Activated naive CD4-positive, alpha-beta T cell treated with anti-CD3 and anti-CD28 coated beads for 36 hours (primary cell): ENCODE results near the gene BDKRB2. TPM values are rescaled to one million over a fixed set of nuclear protein-coding genes. Genes with fewer than 3 reads are reported as not detected.

Source experiments
- CTCF ChIA-PET: fragments of 350-600 bp; sonication (Branson Sonifier 250); formaldehyde crosslinking; loops from one replicate; lab custom pipeline; 2021; ENCODE audit warnings: antibody characterized with exemption; lab: Charles Lee
- DNase-seq: peaks from one replicate; pipeline ENCODE4 v3.0.0-alpha.2; 2020
- H3K27ac Mint-ChIP-seq: one replicate; pipeline ENCODE4 v1.8.0; 2021; ENCODE audit warnings: mild to moderate bottlenecking, mixed read lengths
- H3K27me3 Mint-ChIP-seq: one replicate; pipeline ENCODE4 v1.8.0; 2021; ENCODE audit warnings: low read depth, mixed read lengths
- H3K36me3 Mint-ChIP-seq: one replicate; pipeline ENCODE4 v1.8.0; 2021; ENCODE audit warnings: low read depth, mixed read lengths
- H3K4me1 Mint-ChIP-seq: one replicate; pipeline ENCODE4 v1.8.0; 2021; ENCODE audit warnings: low read depth, mixed read lengths
- H3K4me3 Mint-ChIP-seq: one replicate; pipeline ENCODE4 v1.8.0; 2021; ENCODE audit warnings: mild to moderate bottlenecking, moderate library complexity, mixed read lengths
- H3K9me3 Mint-ChIP-seq: one replicate; pipeline ENCODE4 v1.8.0; 2021; ENCODE audit warnings: mixed read lengths
- intact Hi-C: fragments of 100-400 bp; cut with micrococcal nuclease; formaldehyde crosslinking; loops from one replicate; pipeline ENCODE4 v1.15.1; 2023
- total RNA-seq, 2 experiments: library from RNA; stranded (reverse); gene quantifications; one replicate each; pipeline ENCODE4 v1.2.3, GENCODE V29; 2021

BDKRB2 gene
- total RNA-seq, 2 experiments from 2014 or later, result 0.10 TPM

DNA sequence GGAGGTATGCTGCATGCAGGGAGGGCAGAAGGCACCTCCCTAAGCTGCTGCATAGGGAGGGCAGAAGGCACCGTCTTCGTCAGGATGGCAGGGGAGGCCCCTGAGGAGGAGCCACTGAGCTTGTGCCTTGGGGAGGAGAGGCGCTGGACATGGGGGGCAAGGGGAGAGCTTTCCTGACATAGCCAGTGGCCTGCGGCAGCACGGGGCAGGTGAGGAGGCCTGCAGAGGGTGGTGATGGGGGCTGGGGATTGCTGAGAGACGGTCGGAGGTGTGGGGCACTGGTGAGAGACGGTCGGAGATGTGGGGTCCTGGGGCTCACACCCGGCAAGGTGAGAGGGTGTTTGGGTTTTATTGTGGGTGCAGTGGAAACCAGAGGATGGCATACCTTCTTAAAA lies 10.4 kb upstream of the BDKRB2 start:
- no peaks in the 10 kb centered on the region for H3K27me3 Mint-ChIP-seq
- no peak overlapping the region for H3K4me3 Mint-ChIP-seq
- CTCF ChIA-PET, result interaction anchor here (0.6 to 1.3 kb wide), 2 partner anchors 93 to 1310 kb away, joined by 4 read pairs; no protein-coding TSS in a partner anchor
- peaks cover 25% of the 10 kb centered on the region for H3K4me1 Mint-ChIP-seq
- no peaks in the 10 kb centered on the region for H3K36me3 Mint-ChIP-seq
- DNase-seq, result no peak
- H3K9me3 Mint-ChIP-seq, result peaks cover 11% of the 10 kb centered on the region
- intact Hi-C loops, result no loop called here
- H3K27ac Mint-ChIP-seq, result no peak overlapping the region

DNA sequence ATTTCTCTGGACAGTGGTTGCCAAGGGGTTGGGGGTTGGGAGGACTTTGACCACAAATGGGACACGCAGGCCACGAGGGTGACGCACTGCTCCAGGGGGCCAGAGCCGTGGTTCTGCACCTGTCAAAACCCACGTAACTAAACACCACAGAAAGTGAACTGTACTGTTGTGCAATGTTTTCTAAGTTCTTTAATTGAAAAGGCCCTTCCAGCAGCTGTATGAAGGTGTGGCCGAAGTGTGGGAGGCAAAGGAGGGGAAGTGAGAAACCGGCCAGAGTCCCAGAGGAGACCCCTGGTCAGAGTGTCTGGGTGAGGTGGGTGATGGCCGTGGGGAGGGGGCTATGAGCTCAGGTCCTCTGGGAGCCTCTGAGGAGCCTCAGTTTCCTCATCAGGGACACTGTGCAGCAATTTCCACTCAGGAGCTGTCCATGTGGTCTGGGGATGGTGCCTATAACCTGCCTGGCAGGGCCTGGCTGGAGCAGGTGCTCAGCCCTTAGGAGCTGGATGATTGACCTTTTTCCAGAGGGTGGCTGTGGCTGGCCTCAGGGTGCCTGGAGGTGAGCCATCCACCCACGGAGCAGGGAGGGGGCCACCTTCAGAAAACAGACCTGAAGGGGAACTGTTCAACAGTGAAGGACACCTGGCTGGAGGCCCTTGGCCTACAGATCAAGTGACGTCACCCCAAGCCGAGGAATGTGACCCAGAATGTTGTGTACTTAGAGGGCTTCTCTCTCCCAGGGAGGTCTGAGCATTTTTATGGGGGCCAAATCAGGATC lies 9.8 kb upstream of the BDKRB2 start:
- H3K27ac Mint-ChIP-seq, result no peak overlapping the region
- no peak overlapping the region for H3K4me3 Mint-ChIP-seq
- CTCF ChIA-PET, result interaction anchor here (0.6 to 1.3 kb wide), 2 partner anchors 94 to 1310 kb away, joined by 4 read pairs; no protein-coding TSS in a partner anchor
- no peaks in the 10 kb centered on the region for H3K36me3 Mint-ChIP-seq
- H3K27me3 Mint-ChIP-seq, result no peaks in the 10 kb centered on the region
- peaks cover 11% of the 10 kb centered on the region for H3K9me3 Mint-ChIP-seq
- intact Hi-C loops, result no loop called here
- no peak for DNase-seq
- H3K4me1 Mint-ChIP-seq, result peaks cover 29% of the 10 kb centered on the region

DNA sequence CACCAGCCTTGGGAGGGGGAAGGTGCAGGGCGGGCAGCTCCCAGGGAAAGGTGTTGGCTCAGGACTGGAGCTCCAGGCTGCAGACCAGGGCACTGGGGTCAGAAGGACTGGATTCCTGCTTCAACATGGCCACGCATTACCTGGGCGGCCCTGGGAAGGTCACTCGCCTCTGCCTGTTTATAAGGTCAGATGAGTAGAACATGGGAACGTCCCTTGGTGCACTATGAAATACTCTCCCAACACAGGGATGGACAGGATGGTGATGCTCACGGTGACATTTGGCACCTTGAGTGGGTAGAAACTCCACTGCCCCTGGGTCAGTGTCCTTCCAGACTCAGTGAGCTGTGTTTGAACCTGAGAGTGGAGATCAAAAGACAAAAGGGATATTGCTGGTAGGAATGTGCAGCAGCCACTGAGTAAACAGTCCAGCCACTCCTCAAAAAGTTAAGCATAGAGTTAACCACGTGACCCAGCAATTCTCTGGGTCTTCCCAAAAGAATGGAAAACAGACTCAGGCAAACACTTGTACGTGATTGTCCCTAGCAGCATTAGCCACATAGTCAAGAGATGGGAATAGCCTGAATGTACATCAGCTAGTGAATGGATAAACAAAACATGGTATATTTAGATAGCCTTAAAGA lies 9.1 kb upstream of the BDKRB2 start:
- CTCF ChIA-PET, result interaction anchor here (1.3 kb wide), 1 partner anchor 95 kb away, joined by 4 read pairs; no protein-coding TSS in a partner anchor
- intact Hi-C loops, result no loop called here
- H3K27me3 Mint-ChIP-seq, result no peaks in the 10 kb centered on the region
- no peak overlapping the region for H3K4me3 Mint-ChIP-seq
- H3K9me3 Mint-ChIP-seq, result peaks cover 11% of the 10 kb centered on the region
- DNase-seq, result no peak
- no peak overlapping the region for H3K27ac Mint-ChIP-seq
- H3K36me3 Mint-ChIP-seq, result no peaks in the 10 kb centered on the region
- H3K4me1 Mint-ChIP-seq, result peaks cover 29% of the 10 kb centered on the region

DNA sequence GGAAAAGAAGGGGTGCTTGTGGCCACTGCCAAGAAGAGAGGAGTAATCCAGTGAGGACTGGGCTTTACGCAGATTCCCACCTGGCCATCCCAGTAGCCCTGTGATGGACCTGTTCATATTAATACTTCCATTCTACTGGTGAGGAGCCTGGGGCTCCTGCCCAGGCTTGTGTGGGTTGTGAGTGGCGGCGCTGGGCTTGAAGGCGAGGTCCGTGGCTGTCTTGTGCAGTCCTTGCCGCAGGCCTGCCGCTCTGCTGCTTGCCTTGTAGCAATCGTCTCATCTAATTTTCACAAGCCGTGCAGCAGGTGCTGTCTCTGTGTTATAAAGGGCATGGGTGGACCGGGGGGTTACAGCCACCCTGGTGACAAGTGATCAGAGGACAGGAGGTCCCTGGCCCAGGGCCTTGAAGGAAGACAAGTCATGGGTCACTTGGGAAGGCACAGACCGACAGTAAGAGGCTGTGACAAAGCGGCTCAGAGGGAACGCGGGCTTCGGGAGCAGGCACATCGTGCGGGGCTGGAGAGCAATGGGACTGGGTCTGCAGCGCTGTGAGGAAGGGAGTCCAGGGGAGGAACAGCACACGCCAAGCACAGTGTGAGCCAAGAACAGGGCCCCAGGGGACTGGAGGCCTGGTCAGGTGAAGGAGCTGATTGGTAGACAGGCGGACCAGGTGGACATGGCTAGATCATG lies 7.3 kb upstream of the BDKRB2 start:
- Mint-ChIP-seq H3K36me3 (no peaks in the 10 kb centered on the region), H3K4me1 (peaks cover 29% of the 10 kb centered on the region), H3K9me3 (peaks cover 11% of the 10 kb centered on the region), H3K27me3 (no peaks in the 10 kb centered on the region), H3K4me3 (no peak overlapping the region), H3K27ac (no peak overlapping the region)
- CTCF ChIA-PET, result no interaction called here
- DNase-seq, result no peak
- intact Hi-C loops, result no loop called here

DNA sequence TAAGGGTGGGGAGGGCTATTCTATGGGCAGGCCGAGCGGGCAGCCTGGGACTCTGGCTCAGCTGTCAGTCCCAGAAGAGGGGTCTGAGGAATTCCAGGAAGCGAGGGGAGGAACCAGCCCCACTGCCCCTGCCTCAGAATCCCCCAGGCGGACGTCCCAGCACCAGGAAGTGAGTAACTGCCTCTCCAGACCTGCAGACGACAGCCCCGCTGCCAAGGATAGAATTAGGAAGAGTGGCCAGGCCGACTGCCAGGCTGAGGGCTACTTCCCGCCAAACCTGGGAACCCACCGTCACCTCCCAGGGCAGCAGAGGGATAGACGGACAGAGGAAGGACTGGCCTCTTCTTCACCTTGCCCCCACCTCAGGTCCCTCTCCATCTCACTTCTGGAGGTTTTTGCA lies 6.7 kb upstream of the BDKRB2 start:
- Mint-ChIP-seq H3K4me1 (peaks cover 29% of the 10 kb centered on the region), H3K9me3 (peaks cover 11% of the 10 kb centered on the region), H3K27me3 (peaks cover 5% of the 10 kb centered on the region), H3K27ac (no peak overlapping the region), H3K4me3 (no peak overlapping the region), H3K36me3 (no peaks in the 10 kb centered on the region)
- no peak for DNase-seq
- CTCF ChIA-PET, result no interaction called here
- intact Hi-C loops, result loop anchor here (2.0 kb wide), 1 partner anchor 71 kb away; no protein-coding TSS in a partner anchor

DNA sequence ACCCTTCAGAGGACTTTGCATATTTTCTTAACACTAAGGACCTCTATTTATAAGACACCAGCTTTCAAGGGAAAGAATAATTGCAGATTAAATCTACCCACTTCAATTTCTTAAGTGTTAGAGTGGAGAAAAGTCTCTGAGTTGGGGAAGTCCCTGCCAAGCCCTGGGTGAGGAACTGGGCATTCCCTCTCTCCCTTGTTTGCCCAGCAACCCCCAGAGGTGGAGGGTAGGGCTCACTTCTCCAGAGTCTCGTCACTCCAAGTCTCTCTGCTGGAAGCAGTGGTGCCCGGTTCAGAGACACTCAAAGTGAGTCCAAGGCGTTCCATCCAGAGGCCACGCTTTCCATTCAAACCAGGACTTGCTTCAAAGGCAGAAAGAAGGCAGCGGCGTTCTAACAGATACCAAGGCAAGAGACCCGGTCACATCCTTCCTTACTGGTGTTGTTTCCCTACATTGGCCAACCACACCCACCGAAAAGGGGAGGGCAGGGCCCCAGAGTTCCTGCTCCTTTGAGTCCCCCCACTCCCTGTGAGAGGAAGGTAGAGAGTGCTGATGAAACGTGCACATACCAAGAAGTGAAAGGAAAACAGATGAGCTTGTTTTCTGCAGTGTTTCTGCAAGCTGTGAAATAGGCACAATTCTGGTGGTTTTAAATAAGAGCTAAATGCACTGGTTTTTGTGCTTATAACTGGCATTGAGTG lies 6.1 kb upstream of the BDKRB2 start:
- CTCF ChIA-PET, result interaction anchor here (0.6 kb wide), 1 partner anchor 44 kb away, joined by 6 read pairs; no protein-coding TSS in a partner anchor
- H3K4me3 Mint-ChIP-seq, result peak overlapping the region; percentile 54
- peaks cover 11% of the 10 kb centered on the region for H3K9me3 Mint-ChIP-seq
- H3K27ac Mint-ChIP-seq, result peak overlapping the region; percentile 47
- no peaks in the 10 kb centered on the region for H3K36me3 Mint-ChIP-seq
- intact Hi-C loops, result loop anchor here (2.0 kb wide), 1 partner anchor 72 kb away; no protein-coding TSS in a partner anchor
- peaks cover 8% of the 10 kb centered on the region for H3K27me3 Mint-ChIP-seq
- peak; percentile 64 for DNase-seq
- H3K4me1 Mint-ChIP-seq, result peaks cover 29% of the 10 kb centered on the region

DNA sequence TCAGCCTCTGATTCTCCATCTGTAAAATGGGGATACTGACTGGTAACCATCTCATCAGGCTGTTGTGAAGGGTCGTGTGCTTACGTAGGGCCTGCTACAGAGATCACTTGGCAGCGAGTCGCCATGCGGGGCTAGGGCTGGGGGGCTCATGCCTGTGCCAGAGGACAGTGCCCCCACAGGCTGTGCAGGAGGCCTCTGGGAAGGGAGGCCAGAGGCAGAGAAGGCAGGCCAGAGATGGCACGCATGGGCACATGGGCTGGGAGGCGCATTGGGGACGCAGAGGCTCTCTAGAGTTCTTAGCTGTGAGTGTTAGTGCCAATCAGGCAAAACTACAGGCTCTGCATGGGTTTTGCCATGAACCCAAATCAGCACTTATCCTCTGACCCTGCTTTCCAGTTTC lies 3.5 kb upstream of the BDKRB2 start:
- peaks cover 37% of the 10 kb centered on the region for H3K4me1 Mint-ChIP-seq
- DNase-seq, result no peak
- no peak overlapping the region for H3K27ac Mint-ChIP-seq
- no peaks in the 10 kb centered on the region for H3K36me3 Mint-ChIP-seq
- peaks cover 17% of the 10 kb centered on the region for H3K27me3 Mint-ChIP-seq
- H3K9me3 Mint-ChIP-seq, result peaks cover 6% of the 10 kb centered on the region
- intact Hi-C loops, result no loop called here
- H3K4me3 Mint-ChIP-seq, result no peak overlapping the region
- CTCF ChIA-PET, result interaction anchor here (1.0 kb wide), 1 partner anchor 103 kb away, joined by 3 read pairs; no protein-coding TSS in a partner anchor

DNA sequence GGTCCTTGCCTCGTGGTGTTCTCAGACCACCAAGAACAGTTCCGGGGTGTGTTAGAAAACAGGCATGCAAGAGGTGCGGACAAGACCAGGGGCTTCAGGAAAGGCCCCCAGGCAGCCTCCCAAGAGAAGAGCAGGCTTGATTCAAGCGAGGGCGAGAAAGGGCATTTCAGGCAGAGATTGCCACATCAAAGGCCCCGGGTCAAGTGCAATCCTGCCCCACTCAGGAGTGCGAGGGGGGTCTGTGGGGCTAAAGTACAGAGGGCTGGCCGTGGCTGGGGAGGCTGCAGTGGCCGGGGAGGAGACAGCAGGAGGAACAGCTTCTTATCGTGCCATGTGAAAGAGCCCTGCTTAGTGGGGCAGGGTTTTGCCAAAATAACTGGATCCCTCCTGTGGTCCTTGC lies 2.7 kb upstream of the BDKRB2 start:
- intact Hi-C loops, result no loop called here
- DNase-seq, result no peak
- peaks cover 17% of the 10 kb centered on the region for H3K27me3 Mint-ChIP-seq
- CTCF ChIA-PET, result no interaction called here
- H3K9me3 Mint-ChIP-seq, result peaks cover under 1% of the 10 kb centered on the region
- no peak overlapping the region for H3K27ac Mint-ChIP-seq
- H3K36me3 Mint-ChIP-seq, result no peaks in the 10 kb centered on the region
- H3K4me3 Mint-ChIP-seq, result no peak overlapping the region
- peaks cover 32% of the 10 kb centered on the region for H3K4me1 Mint-ChIP-seq

DNA sequence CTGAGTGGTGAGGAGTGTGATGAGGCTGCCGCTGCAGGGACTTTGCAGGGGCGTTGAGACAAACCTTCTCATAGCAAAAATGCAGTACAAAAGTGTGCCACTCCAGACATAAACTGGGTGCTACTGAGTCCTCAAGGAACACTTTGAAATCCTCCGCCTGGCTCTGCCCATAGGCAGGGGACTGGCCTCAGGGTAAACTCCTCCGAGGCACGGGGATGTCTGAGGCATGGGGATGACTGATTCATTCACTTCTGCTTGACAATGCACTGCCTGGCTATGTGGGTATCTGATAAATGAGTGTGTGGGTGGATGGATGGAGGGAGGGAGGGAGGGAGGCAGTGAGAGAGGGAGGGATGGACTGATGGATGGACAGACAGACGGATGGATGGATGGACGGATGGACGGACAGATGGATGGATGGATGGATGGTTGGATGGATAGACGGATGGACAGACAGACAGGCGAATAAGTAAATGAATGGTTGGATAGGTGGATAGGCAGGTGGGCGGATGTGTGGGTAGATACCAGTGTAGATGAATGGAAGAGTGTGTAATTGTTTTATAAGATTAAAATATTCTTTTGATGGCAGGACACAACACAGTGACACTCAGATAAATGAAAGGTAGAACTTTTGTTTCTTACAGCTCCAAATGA lies 2.1 kb upstream of the BDKRB2 start:
- CTCF ChIA-PET, result interaction anchor here (1.0 kb wide), 1 partner anchor 68 kb away, joined by 4 read pairs; no protein-coding TSS in a partner anchor
- intact Hi-C loops, result no loop called here

DNA sequence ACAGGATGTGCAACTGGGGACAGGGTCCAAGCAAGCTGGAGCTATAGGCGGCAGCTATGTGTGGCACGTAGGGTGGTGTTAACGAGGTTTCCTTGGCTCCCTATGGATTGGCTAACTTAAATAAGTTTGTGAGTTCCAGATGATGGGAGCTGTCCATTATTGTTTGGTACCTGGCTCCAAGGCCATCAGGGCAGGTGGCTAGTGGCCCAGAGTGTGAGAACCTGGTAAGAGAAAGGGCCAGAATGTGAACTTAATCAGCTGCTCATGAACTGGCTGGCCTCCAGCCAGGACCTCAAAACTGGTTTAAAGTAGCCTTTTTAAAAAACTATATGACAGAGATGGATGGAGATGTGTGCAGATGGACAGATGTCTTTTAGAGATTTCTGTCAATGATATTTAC lies 1.5 kb upstream of the BDKRB2 start:
- intact Hi-C loops, result no loop called here
- no peak for DNase-seq
- Mint-ChIP-seq H3K27ac (no peak overlapping the region), H3K4me1 (peaks cover 23% of the 10 kb centered on the region), H3K27me3 (peaks cover 17% of the 10 kb centered on the region), H3K4me3 (no peak overlapping the region), H3K9me3 (no peaks in the 10 kb centered on the region), H3K36me3 (no peaks in the 10 kb centered on the region)
- CTCF ChIA-PET, result interaction anchor here (1.0 kb wide), 1 partner anchor 68 kb away, joined by 4 read pairs; no protein-coding TSS in a partner anchor

More for the DNA sequence above, 2.1 kb upstream of the BDKRB2 start:
- Mint-ChIP-seq H3K36me3 (no peaks in the 10 kb centered on the region), H3K27ac (no peak overlapping the region), H3K4me1 (peaks cover 28% of the 10 kb centered on the region), H3K27me3 (peaks cover 17% of the 10 kb centered on the region), H3K9me3 (no peaks in the 10 kb centered on the region), H3K4me3 (no peak overlapping the region)
- no peak for DNase-seq

DNA sequence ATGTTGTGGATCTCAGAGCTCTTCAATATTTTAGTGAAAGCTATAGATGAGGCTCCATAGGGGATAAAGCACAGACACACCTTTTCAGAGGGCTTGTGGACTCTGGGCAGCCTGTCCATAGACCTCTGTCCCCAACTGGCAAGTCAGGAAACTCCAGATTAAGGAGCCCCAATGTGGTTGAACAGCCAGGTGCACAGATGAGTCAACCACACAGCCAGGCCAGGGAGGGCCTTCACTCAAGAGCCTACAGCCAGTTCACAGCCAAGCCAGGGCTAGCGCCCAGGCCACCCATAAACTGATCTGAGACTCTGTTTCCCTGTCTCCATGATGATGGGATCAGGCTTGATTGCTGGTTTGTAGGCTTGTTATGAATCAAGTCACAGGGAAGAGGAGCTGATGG lies 1.0 kb upstream of the BDKRB2 start:
- intact Hi-C loops, result no loop called here
- peaks cover 17% of the 10 kb centered on the region for H3K27me3 Mint-ChIP-seq
- no peaks in the 10 kb centered on the region for H3K9me3 Mint-ChIP-seq
- CTCF ChIA-PET, result interaction anchor here (1.0 kb wide), 1 partner anchor 67 kb away, joined by 4 read pairs; no protein-coding TSS in a partner anchor
- no peak for DNase-seq
- H3K36me3 Mint-ChIP-seq, result no peaks in the 10 kb centered on the region
- no peak overlapping the region for H3K4me3 Mint-ChIP-seq
- no peak overlapping the region for H3K27ac Mint-ChIP-seq
- peaks cover 18% of the 10 kb centered on the region for H3K4me1 Mint-ChIP-seq
